HuH-7 (cell line): ENCODE measurements around the gene SLC6A6.
A peak's percentile ranks its signal among the peaks of the same experiment; 100 is the strongest.

Source experiments
- DNase-seq: peaks from one replicate; pipeline ENCODE4 v3.0.0; 2011; ENCODE audit warnings: low spot score

SLC6A6 gene

GRCh38 chr3:14488286-14489041, 86.1 kb downstream of the SLC6A6 start:
- no peak for DNase-seq

GRCh38 chr3:14489641-14490040, 87.2 kb downstream of the SLC6A6 start:
- DNase-seq = no peak

- DNase-seq = no peak
Observed at GRCh38 chr3:14490255-14490654, 87.8 kb downstream of the SLC6A6 start.

GRCh38 chr3:14490831-14491230, 88.4 kb downstream of the SLC6A6 start:
- DNase-seq = no peak

GRCh38 chr3:14491396-14492190, 89.2 kb downstream of the SLC6A6 start:
- DNase-seq = no peak

- DNase-seq = no peak
Observed at GRCh38 chr3:14492948-14493881, 90.8 kb downstream of the SLC6A6 start.

GRCh38 chr3:14494279-14494972, 92.0 kb downstream of the SLC6A6 start:
- no peak for DNase-seq

GRCh38 chr3:14494973-14495300, 92.5 kb downstream of the SLC6A6 start:
- DNase-seq = no peak

- DNase-seq = no peak
Observed at GRCh38 chr3:14496351-14496750, 93.9 kb downstream of the SLC6A6 start.

GRCh38 chr3:14497321-14497720, 94.9 kb downstream of the SLC6A6 start:
- peak; percentile 66 for DNase-seq

GRCh38 chr3:14502472-14502871, 100.1 kb downstream of the SLC6A6 start:
- DNase-seq = no peak

GRCh38 chr3:14503033-14503705, 100.8 kb downstream of the SLC6A6 start:
- no peak for DNase-seq

- DNase-seq = no peak
Observed at GRCh38 chr3:14503706-14504065, 101.3 kb downstream of the SLC6A6 start.

GRCh38 chr3:14505001-14505802, 102.8 kb downstream of the SLC6A6 start:
- DNase-seq = no peak

GRCh38 chr3:14505803-14506500, 103.5 kb downstream of the SLC6A6 start:
- DNase-seq = no peak

GRCh38 chr3:14506626-14507304, 104.4 kb downstream of the SLC6A6 start:
- no peak for DNase-seq

- peak; percentile 58 for DNase-seq
Observed at GRCh38 chr3:14507305-14507741, 104.9 kb downstream of the SLC6A6 start.

- DNase-seq = no peak
Observed at GRCh38 chr3:14507757-14508504, 105.5 kb downstream of the SLC6A6 start.

- no peak for DNase-seq
Observed at GRCh38 chr3:14508505-14508819, 106.1 kb downstream of the SLC6A6 start.
